Urothelium cell line (cell line): ENCODE results near the gene NDUFS4.
A peak's percentile ranks its signal among the peaks of the same experiment; 100 is the strongest.
"Not testable (repeated sequence)": the region's sequence is repeated elsewhere in the genome, so short reads cannot be mapped to it uniquely, and the experiment has no call there.

ENCODE experiments used
- DNase-seq: peaks from one replicate; pipeline ENCODE4 v3.0.0; 2011; ENCODE audit warnings: low spot score, mixed read lengths
- FAIRE-seq: peaks from 2 replicates; lab custom pipeline; 2011; peaks lifted over from hg19 to GRCh38; lab: Jason Lieb, UNC

NDUFS4 gene

GRCh38 chr5:53560506-53561191 is at the start of gene NDUFS4:
Gene NDUFS4, plus strand, starts transcription at chr5:53560639. Its CDS starts 24 bp downstream, at chr5:53560663.
- DNase-seq (peak; percentile 76), FAIRE-seq (peak; percentile 90)

GRCh38 chr5:53512539-53512938 is 47.9 kb upstream of the NDUFS4 start:
- DNase-seq, result no peak
- peak; percentile 5 for FAIRE-seq

GRCh38 chr5:53515988-53516387 is 44.5 kb upstream of the NDUFS4 start:
- DNase-seq, result no peak

GRCh38 chr5:53520813-53521212 is 39.6 kb upstream of the NDUFS4 start:
- no peak for FAIRE-seq
- DNase-seq, result no peak

More at GRCh38 chr5:53515988-53516387, 44.5 kb upstream of the NDUFS4 start:
- no peak for FAIRE-seq

- peak; percentile 30 for FAIRE-seq
- DNase-seq, result no peak
These were observed 22.7 kb upstream of the NDUFS4 start for GRCh38 chr5:53537711-53538110.

GRCh38 chr5:53540739-53541138 is 19.7 kb upstream of the NDUFS4 start:
- FAIRE-seq, DNase-seq: not testable (repeated sequence)

GRCh38 chr5:53541859-53542258 is 18.6 kb upstream of the NDUFS4 start:
- FAIRE-seq (no peak), DNase-seq (no peak)

GRCh38 chr5:53542926-53543325 is 17.5 kb upstream of the NDUFS4 start:
- DNase-seq (no peak), FAIRE-seq (no peak)

GRCh38 chr5:53543401-53543800 is 17.0 kb upstream of the NDUFS4 start:
- DNase-seq, result peak; percentile 14

GRCh38 chr5:53545744-53546143 is 14.7 kb upstream of the NDUFS4 start:
- FAIRE-seq (no peak), DNase-seq (no peak)

More at GRCh38 chr5:53543401-53543800, 17.0 kb upstream of the NDUFS4 start:
- no peak for FAIRE-seq

- FAIRE-seq (no peak), DNase-seq (no peak)
These were observed 13.2 kb upstream of the NDUFS4 start for GRCh38 chr5:53547226-53547625.

- FAIRE-seq, DNase-seq: not testable (repeated sequence)
These were observed 11.9 kb upstream of the NDUFS4 start for GRCh38 chr5:53548501-53548900.

GRCh38 chr5:53549792-53550191 is 10.6 kb upstream of the NDUFS4 start:
- no peak for DNase-seq
- FAIRE-seq, result no peak

GRCh38 chr5:53552561-53552960 is 7.9 kb upstream of the NDUFS4 start:
- FAIRE-seq (no peak), DNase-seq (no peak)

GRCh38 chr5:53554444-53554843 is 6.0 kb upstream of the NDUFS4 start:
- no peak for DNase-seq
- no peak for FAIRE-seq

- DNase-seq, result no peak
- FAIRE-seq, result no peak
These were observed 5.3 kb upstream of the NDUFS4 start for GRCh38 chr5:53555160-53555559.

GRCh38 chr5:53556001-53556400 is 4.4 kb upstream of the NDUFS4 start:
- FAIRE-seq (no peak), DNase-seq (no peak)

GRCh38 chr5:53557386-53557785 is 3.1 kb upstream of the NDUFS4 start:
- no peak for FAIRE-seq

GRCh38 chr5:53558966-53559365 is 1.5 kb upstream of the NDUFS4 start:
- DNase-seq (no peak), FAIRE-seq (no peak)

More at GRCh38 chr5:53557386-53557785, 3.1 kb upstream of the NDUFS4 start:
- DNase-seq, result no peak

GRCh38 chr5:53560028-53560427 is 411 bp upstream of the NDUFS4 start:
- DNase-seq (peak; percentile 17), FAIRE-seq (no peak)

GRCh38 chr5:53568401-53568800 is 8.0 kb downstream of the NDUFS4 start:
- no peak for FAIRE-seq
- DNase-seq, result no peak

GRCh38 chr5:53568871-53569270 is 8.4 kb downstream of the NDUFS4 start:
- DNase-seq (no peak), FAIRE-seq (no peak)

GRCh38 chr5:53569453-53569852 is 9.0 kb downstream of the NDUFS4 start:
- no peak for DNase-seq
- no peak for FAIRE-seq
